K562 (cell line): ENCODE results near the gene WHAMM. TPM values are rescaled to one million over a fixed set of nuclear protein-coding genes. Genes with fewer than 3 reads are reported as not detected.

Experiments used
- ATAC-seq: fragments of 200-7000 bp; cut with Tn5 transposase; 3 replicates; pipeline ENCODE4 v1.9.1; 2020; ENCODE audit warnings: moderate library complexity
- BruUV-seq: library from RNA; stranded (reverse); fragments of 400-500 nt; replicated peaks from 2 replicates; lab custom pipeline; 2021; lab: Mats Ljungman, UMichigan
- CTCF ChIA-PET: fragments of 300-600 bp; formaldehyde crosslinking; extraction: SDS; loops from one replicate; lab custom pipeline; 2021; ENCODE audit warnings: low intra/inter-chr PET ratio; lab: Yijun Ruan, JAX
- POLR2A ChIA-PET: fragments of 300-600, 350-650 bp; sonication (Branson Sonifier 250); formaldehyde crosslinking; extraction: SDS; loops from one replicate; lab custom pipeline; 2021; ENCODE audit warnings: antibody characterized with exemption, inconsistent platforms; lab: Yijun Ruan, JAX
- DNase-seq, 4 experiments: peaks; one replicate each; pipeline versions ENCODE4 v3.0.0 to v3.0.0-alpha.2; 2011 to 2018; ENCODE audit warnings: low spot score in 3 of 4, mixed read lengths in 3 of 4; ENCODE audit errors: extremely low read depth in 1 of 4
- FAIRE-seq: peaks from 2 replicates; lab custom pipeline; 2011; peaks lifted over from hg19 to GRCh38; lab: Jason Lieb, UNC
- H2AFZ ChIP-seq: 2 replicates; pipeline ENCODE4 v1.6.0; 2011; ENCODE audit warnings: low read depth, low read length, control low read depth, inconsistent platforms
- H3K27ac ChIP-seq: fragments of 200-600 bp; 3 replicates; pipeline ENCODE4 v1.8.0; 2011; ENCODE audit warnings: low read depth, mild to moderate bottlenecking, control low read depth, inconsistent platforms, low read length, moderate library complexity, mixed read lengths; ENCODE audit errors: extremely low read depth
- H3K27me3 ChIP-seq, 2 experiments: fragments of 300-600 bp in 1 of 2; 2 replicates in 1 of 2; 3 replicates in 1 of 2; pipeline versions ENCODE4 v1.6.0 to v1.8.0; 2011; ENCODE audit warnings: inconsistent platforms in 2 of 2, low read length in 2 of 2, mild to moderate bottlenecking in 1 of 2, mixed read lengths in 1 of 2, moderate library complexity in 1 of 2; ENCODE audit not compliant: control insufficient read depth in 2 of 2, insufficient read depth in 2 of 2
- H3K36me3 ChIP-seq: fragments of 300-600 bp; 3 replicates; pipeline ENCODE4 v1.8.0; 2011; ENCODE audit warnings: mild to moderate bottlenecking, low read length, inconsistent platforms; ENCODE audit not compliant: control insufficient read depth, insufficient read depth
- H3K4me1 ChIP-seq, 2 experiments: fragments of 200-600 bp in 1 of 2; replicated peaks in 1 of 2; 2 replicates in 1 of 2; 3 replicates in 1 of 2; pipeline versions ENCODE4 v1.5.1 to v1.8.0; 2011; ENCODE audit warnings: inconsistent platforms in 2 of 2, low read length in 2 of 2, mild to moderate bottlenecking in 1 of 2, mixed read lengths in 1 of 2, moderate library complexity in 1 of 2; ENCODE audit not compliant: control insufficient read depth in 2 of 2, insufficient read depth in 2 of 2
- H3K4me2 ChIP-seq: 2 replicates; pipeline ENCODE4 v1.6.1; 2011; ENCODE audit warnings: low read length, control low read depth, inconsistent platforms, mixed read lengths; ENCODE audit not compliant: insufficient read depth
- H3K4me3 ChIP-seq: fragments of 200-600 bp; sonication (generic), shearing (Covaris generic); 2 replicates; pipeline ENCODE4 v1.5.1; 2016; ENCODE audit warnings: control low read depth, inconsistent platforms
- H3K79me2 ChIP-seq: fragments of 200-600 bp; 3 replicates; pipeline ENCODE4 v1.8.0; 2011; ENCODE audit warnings: low read length, inconsistent platforms; ENCODE audit not compliant: control insufficient read depth, insufficient read depth
- H3K9ac ChIP-seq, 2 experiments: 2 replicates each; pipeline versions ENCODE4 v1.6.0 to v1.6.1; 2011; ENCODE audit warnings: low read depth in 2 of 2, low read length in 2 of 2, control low read depth in 1 of 2, inconsistent platforms in 1 of 2, mild to moderate bottlenecking in 1 of 2, mixed read lengths in 1 of 2; ENCODE audit not compliant: insufficient read depth in 1 of 2
- H3K9me1 ChIP-seq: one replicate; pipeline ENCODE4 v1.6.0; 2011; ENCODE audit warnings: inconsistent platforms, mild to moderate bottlenecking, low read length, moderate library complexity; ENCODE audit not compliant: control insufficient read depth, insufficient read depth
- H3K9me3 ChIP-seq: replicated peaks from 2 replicates; pipeline ENCODE4 v1.5.1; 2011; ENCODE audit warnings: low read depth, low read length, inconsistent platforms; ENCODE audit not compliant: control insufficient read depth, insufficient read depth
- H4K20me1 ChIP-seq: replicated peaks from 2 replicates; pipeline ENCODE4 v1.6.1; 2011; ENCODE audit warnings: low read length, inconsistent platforms, mixed read lengths; ENCODE audit not compliant: control insufficient read depth, insufficient read depth
- TEAD2 ChIP-seq: fragments of 450-650 bp; IDR thresholded peaks from 2 replicates; pipeline ENCODE4 v1.6.1; 2016; ENCODE audit warnings: missing genetic modification characterization, control low read depth, missing compliant biosample characterization
- THRAP3 ChIP-seq: fragments of 450-650 bp; IDR thresholded peaks from 2 replicates; pipeline ENCODE4 v1.6.1; 2016; ENCODE audit warnings: mild to moderate bottlenecking, inconsistent platforms, borderline replicate concordance
- ZNF766 ChIP-seq: fragments of 200-800 bp; sonication (Bioruptor generic); conservative IDR thresholded peaks from 2 replicates; pipeline ENCODE4 v1.6.1; 2016; ENCODE audit warnings: missing genetic modification characterization, missing compliant biosample characterization
- WGBS: fragments of 100-300 bp; shearing (Covaris generic); methylation state at CpG from one replicate; pipeline ENCODE4 v1.1.6; 2016; ENCODE audit warnings: low coverage, mixed read lengths; ENCODE audit not compliant: insufficient coverage; ENCODE audit errors: missing lambda C conversion rate; 5-methylcytosine and 5-hydroxymethylcytosine counted together
- in situ Hi-C: fragments of 300-500 bp; cut with MboI; formaldehyde crosslinking; loops from 4 replicates; pipeline ENCODE4 v1.15.0; 2018; ENCODE audit warnings: inconsistent platforms, mixed read lengths
- intact Hi-C: fragments of 100-400 bp; cut with micrococcal nuclease; formaldehyde crosslinking; loops from 2 replicates; pipeline ENCODE4 v1.14.2; 2022
- polyA plus RNA-seq, 8 experiments: library from polyadenylated mRNA; depleted of rRNA in 4 of 8; stranded (reverse) in 5 of 8; unstranded in 3 of 8; fragments of >200 nt; fragmentation: Nextera tagmentation in 2 of 8; fragmentation: Illumina TruSeq in 1 of 8; extraction: Ambion mirVana in 2 of 8; extraction: Trizol in 1 of 8; gene quantifications; 2 replicates each; pipeline versions ENCODE4 v1.2.1 to v1.2.3, GENCODE V29; 2011 to 2014; ENCODE audit warnings: inconsistent platforms in 1 of 8, missing spikeins in 1 of 8
- total RNA-seq, 7 experiments: library from RNA; depleted of rRNA in 6 of 7; stranded (reverse); fragments of >200 nt in 6 of 7; fragmentation: Illumina TruSeq in 2 of 7; extraction: Trizol in 2 of 7; gene quantifications; 2 replicates each; pipeline versions ENCODE4 v1.2.1 to v1.2.3, GENCODE V29; 2011 to 2021; ENCODE audit warnings: low replicate concordance in 1 of 7

WHAMM gene
- total and polyA plus RNA-seq, 9 of the 15 experiments (the other 6 are each of a cell fraction or from before 2014, with no cell fraction given) = 2.0 to 4.8 (median 3.6) TPM

GRCh38 chr15:82847703-82848102 is 38.3 kb downstream of the WHAMM start:
- 0 out of 4 replicates have a peak overlapping the region, but pooled peaks of 1 of the 2 experiments have one; percentile 11 for H3K9ac ChIP-seq
- in situ Hi-C loops = no loop called here
- H3K4me2 ChIP-seq = no peak overlapping the region
- no peak for ATAC-seq
- BruUV-seq = no TSS peak
- TF ChIP-seq ZNF766 (CRISPR knock-in tag) (no peak), TEAD2 (no peak), THRAP3 (no peak)
- TF ChIP-seq, all 486 proteins: peak for 0
- Histone ChIP-seq H2AFZ (peak overlapping the region; percentile 95), H3K9me3 (no peaks in the 10 kb centered on the region; the same call in 1 of the 2 replicates), H3K4me3 (no peak overlapping the region), H3K27ac (no peak overlapping the region), H3K27me3 (no peaks in the 10 kb centered on the region), H3K4me1 (peaks cover 35 to 45% of the 10 kb centered on the region in 2 experiments; a peak in 4 of 5 replicates), H3K36me3 (no peaks in the 10 kb centered on the region), H3K79me2 (no peaks in the 10 kb centered on the region), H3K9me1 (no peaks in the 10 kb centered on the region), H4K20me1 (no peaks in the 10 kb centered on the region)
- intact Hi-C loops = loop anchor here (5.0 kb wide), 2 partner anchors 35 to 360 kb away; partner anchors contain the start of gene HDGFL3
- FAIRE-seq = no peak
- WGBS = 48% methylated on average over 7 of the region's 8 CpGs
- CTCF ChIA-PET = no interaction called here
- POLR2A ChIA-PET = interaction anchor here (0.9 to 3.3 kb wide), 2 partner anchors 10 to 36 kb away, joined by 3 to 14 read pairs; no protein-coding TSS in a partner anchor
- DNase-seq = no peak
